GM23248 (cell line): ENCODE measurements around the gene GRIN1. TPM values are rescaled to one million over a fixed set of nuclear protein-coding genes. Genes with fewer than 3 reads are reported as not detected.

Source experiments
- DNase-seq: peaks from one replicate; pipeline ENCODE4 v3.0.0-alpha.2; 2015
- H2AFZ ChIP-seq: fragments of 200-600 bp; sonication (generic); 2 replicates; pipeline ENCODE4 v1.6.1; 2016; ENCODE audit warnings: antibody characterized with exemption
- H3F3A ChIP-seq: fragments of 200-600 bp; sonication (generic); 2 replicates; pipeline ENCODE4 v1.6.1; 2016; ENCODE audit warnings: mild to moderate bottlenecking, antibody characterized with exemption, mixed run types; ENCODE audit not compliant: insufficient read depth
- H3K27ac ChIP-seq: fragments of 200-600 bp; sonication (generic); 2 replicates; pipeline ENCODE4 v1.5.1; 2016; ENCODE audit warnings: mild to moderate bottlenecking
- H3K27me3 ChIP-seq: fragments of 200-600 bp; sonication (generic); replicated peaks from 2 replicates; pipeline ENCODE4 v1.6.1; 2016; ENCODE audit warnings: mild to moderate bottlenecking; ENCODE audit not compliant: insufficient read depth
- H3K36me3 ChIP-seq: fragments of 200-600 bp; sonication (generic); 2 replicates; pipeline ENCODE4 v1.6.1; 2016; ENCODE audit warnings: low read depth, mild to moderate bottlenecking
- H3K4me1 ChIP-seq: fragments of 200-600 bp; sonication (generic); 2 replicates; pipeline ENCODE4 v1.6.1; 2016; ENCODE audit warnings: mild to moderate bottlenecking; ENCODE audit not compliant: insufficient read depth
- H3K4me2 ChIP-seq: fragments of 200-600 bp; sonication (generic); one replicate; pipeline ENCODE4 v1.6.1; 2016; ENCODE audit warnings: mild to moderate bottlenecking; ENCODE audit not compliant: unreplicated experiment
- H3K4me3 ChIP-seq: fragments of 200-600 bp; sonication (generic); 2 replicates; pipeline ENCODE4 v1.5.1; 2016; ENCODE audit warnings: mild to moderate bottlenecking
- H3K79me2 ChIP-seq: fragments of 200-600 bp; sonication (generic); 2 replicates; pipeline ENCODE4 v1.6.1; 2016; ENCODE audit warnings: mild to moderate bottlenecking; ENCODE audit not compliant: insufficient read depth
- H3K9ac ChIP-seq: fragments of 200-600 bp; sonication (generic); 2 replicates; pipeline ENCODE4 v1.6.1; 2016; ENCODE audit warnings: mild to moderate bottlenecking
- H3K9me2 ChIP-seq: fragments of 200-600 bp; sonication (generic); 2 replicates; pipeline ENCODE4 v1.6.1; 2016; ENCODE audit warnings: mixed run types, mild to moderate bottlenecking, moderate library complexity; ENCODE audit not compliant: insufficient read depth
- H3K9me3 ChIP-seq: fragments of 200-600 bp; sonication (generic); one replicate; pipeline ENCODE4 v1.6.1; 2017; ENCODE audit warnings: low read depth
- H4K20me1 ChIP-seq: fragments of 200-600 bp; sonication (generic); 2 replicates; pipeline ENCODE4 v1.6.0; 2016; ENCODE audit not compliant: insufficient read depth
- EZH2 ChIP-seq: fragments of 200-600 bp; sonication (generic); IDR thresholded peaks from 2 replicates; pipeline ENCODE4 v1.6.1; 2018; ENCODE audit warnings: antibody characterized with exemption, mild to moderate bottlenecking; ENCODE audit not compliant: insufficient read depth, poor library complexity, severe bottlenecking
- EZH2phosphoT487 ChIP-seq: fragments of 200-600 bp; sonication (generic); IDR thresholded peaks from 2 replicates; pipeline ENCODE4 v1.6.1; 2018; ENCODE audit warnings: antibody characterized with exemption, moderate library complexity, mild to moderate bottlenecking, low read depth; ENCODE audit not compliant: insufficient read depth
- WGBS, 2 experiments: methylation state at CpG; one replicate each; pipeline ENCODE4 v1.1.6; 2015 to 2017; ENCODE audit warnings: low lambda C conversion rate in 2 of 2, low coverage in 1 of 2; ENCODE audit errors: missing lambda C conversion rate in 2 of 2; 5-methylcytosine and 5-hydroxymethylcytosine counted together
- in situ Hi-C: fragments of 300-500 bp; cut with MboI; formaldehyde crosslinking; loops from 2 replicates; pipeline ENCODE4 v1.15.0; 2020
- polyA plus RNA-seq: library from polyadenylated mRNA; unstranded; fragments of >200 nt; fragmentation: Nextera tagmentation; extraction: Ambion mirVana; gene quantifications from 2 replicates; pipeline ENCODE4 v1.2.1, GENCODE V29; 2016
- total RNA-seq: library from RNA; depleted of rRNA; stranded (reverse); fragments of >200 nt; shearing (Covaris generic); gene quantifications from 2 replicates; pipeline ENCODE4 v1.2.3, GENCODE V29; 2014

GRIN1 gene
- total and polyA plus RNA-seq, 2 experiments from 2014 or later, result 0.76 TPM; not detected in 1

GRCh38 chr9:137172901-137173795, 34.2 kb downstream of the GRIN1 start:
- Histone ChIP-seq H4K20me1 (no peaks in the 10 kb centered on the region), H3K4me3 (no peak overlapping the region), H2AFZ (no peak overlapping the region), H3K79me2 (no peaks in the 10 kb centered on the region), H3K27me3 (peaks cover 4% of the 10 kb centered on the region), H3K27ac (no peak overlapping the region), H3K9me3 (no peaks in the 10 kb centered on the region), H3K4me2 (no peak overlapping the region), H3K36me3 (no peaks in the 10 kb centered on the region), H3K9me2 (no peaks in the 10 kb centered on the region), H3F3A (peaks cover 4% of the 10 kb centered on the region; the same call in 1 of the 2 replicates), H3K9ac (no peak overlapping the region), H3K4me1 (no peaks in the 10 kb centered on the region)
- TF ChIP-seq EZH2 (no peak), EZH2phosphoT487 (no peak)
- WGBS, 2 experiments, result 52 to 55% methylated on average over 20 to 21 of the region's 21 CpGs
- in situ Hi-C loops, result no loop called here
- no peak for DNase-seq

GRCh38 chr9:137173796-137174664, 35.1 kb downstream of the GRIN1 start:
- Histone ChIP-seq H3K4me1 (no peaks in the 10 kb centered on the region), H4K20me1 (no peaks in the 10 kb centered on the region), H3K27me3 (peaks cover 4% of the 10 kb centered on the region), H2AFZ (no peak overlapping the region), H3K27ac (no peak overlapping the region), H3K4me3 (no peak overlapping the region), H3K9me3 (no peaks in the 10 kb centered on the region), H3K9me2 (no peaks in the 10 kb centered on the region), H3K4me2 (no peak overlapping the region), H3K36me3 (no peaks in the 10 kb centered on the region), H3F3A (peaks cover 4% of the 10 kb centered on the region; the same call in 1 of the 2 replicates), H3K79me2 (no peaks in the 10 kb centered on the region), H3K9ac (no peak overlapping the region)
- 73 to 74% methylated on average over 45 of the region's 45 CpGs for WGBS, 2 experiments
- no peak for TF ChIP-seq EZH2phosphoT487
- no peak for TF ChIP-seq EZH2
- in situ Hi-C loops, result no loop called here
- peak; percentile 4 for DNase-seq

GRCh38 chr9:137174722-137175293, 35.9 kb downstream of the GRIN1 start:
- WGBS, 2 experiments, result 28 to 51% methylated on average over 22 to 26 of the region's 34 CpGs
- H3K27ac ChIP-seq, result no peak overlapping the region
- no peak overlapping the region for H3K4me2 ChIP-seq
- H3K4me3 ChIP-seq, result no peak overlapping the region
- no peak for DNase-seq
- H3K9ac ChIP-seq, result no peak overlapping the region
- no peaks in the 10 kb centered on the region for H3K79me2 ChIP-seq
- no peak overlapping the region for H2AFZ ChIP-seq
- no peaks in the 10 kb centered on the region for H3K4me1 ChIP-seq
- no peaks in the 10 kb centered on the region for H3K9me3 ChIP-seq
- no peaks in the 10 kb centered on the region for H3K36me3 ChIP-seq
- H3K27me3 ChIP-seq, result peaks cover 4% of the 10 kb centered on the region
- H3K9me2 ChIP-seq, result no peaks in the 10 kb centered on the region
- H3F3A ChIP-seq, result peaks cover 4% of the 10 kb centered on the region; the same call in 1 of the 2 replicates
- TF ChIP-seq EZH2 (no peak), EZH2phosphoT487 (no peak)
- H4K20me1 ChIP-seq, result no peaks in the 10 kb centered on the region
- in situ Hi-C loops, result no loop called here

GRCh38 chr9:137175345-137175961, 36.5 kb downstream of the GRIN1 start:
- no peaks in the 10 kb centered on the region for H3K36me3 ChIP-seq
- WGBS, 2 experiments, result 21 to 33% methylated on average over 30 to 33 of the region's 33 CpGs
- no peak overlapping the region for H3K4me2 ChIP-seq
- H3F3A ChIP-seq, result peaks cover 4% of the 10 kb centered on the region; the same call in 1 of the 2 replicates
- no peak overlapping the region for H3K4me3 ChIP-seq
- peak; percentile 7 for DNase-seq
- H3K27me3 ChIP-seq, result peaks cover 2% of the 10 kb centered on the region
- no peaks in the 10 kb centered on the region for H3K4me1 ChIP-seq
- H3K9me3 ChIP-seq, result no peaks in the 10 kb centered on the region
- no peaks in the 10 kb centered on the region for H4K20me1 ChIP-seq
- H3K9me2 ChIP-seq, result no peaks in the 10 kb centered on the region
- no peak overlapping the region for H3K9ac ChIP-seq
- no peak overlapping the region for H3K27ac ChIP-seq
- H2AFZ ChIP-seq, result no peak overlapping the region
- no peaks in the 10 kb centered on the region for H3K79me2 ChIP-seq
- in situ Hi-C loops, result no loop called here
- TF ChIP-seq EZH2 (no peak), EZH2phosphoT487 (no peak)
